SK-N-DZ (cell line): ENCODE data around the gene ANAPC10. TPM values are rescaled to one million over a fixed set of nuclear protein-coding genes. Genes with fewer than 3 reads are reported as not detected.
"Not testable (repeated sequence)": the region's sequence is repeated elsewhere in the genome, so short reads cannot be mapped to it uniquely, and the experiment has no call there.

ENCODE experiments used
- DNase-seq: peaks from one replicate; pipeline ENCODE4 v3.0.0-alpha.2; 2015; ENCODE audit warnings: low spot score
- polyA plus RNA-seq, 2 experiments: library from polyadenylated mRNA; depleted of rRNA; stranded (reverse); fragments of >200 nt; gene quantifications; 2 replicates each; pipeline ENCODE4 v1.2.3, GENCODE V29; 2014

ANAPC10 gene
- polyA plus RNA-seq (2014; cell fraction: cytosol; rRNA removed) = 33.9 and 38.9 TPM in 2 replicates
- 28.0 and 35.9 TPM in 2 replicates for polyA plus RNA-seq (2014; cell fraction: nucleus; rRNA removed)

DNA sequence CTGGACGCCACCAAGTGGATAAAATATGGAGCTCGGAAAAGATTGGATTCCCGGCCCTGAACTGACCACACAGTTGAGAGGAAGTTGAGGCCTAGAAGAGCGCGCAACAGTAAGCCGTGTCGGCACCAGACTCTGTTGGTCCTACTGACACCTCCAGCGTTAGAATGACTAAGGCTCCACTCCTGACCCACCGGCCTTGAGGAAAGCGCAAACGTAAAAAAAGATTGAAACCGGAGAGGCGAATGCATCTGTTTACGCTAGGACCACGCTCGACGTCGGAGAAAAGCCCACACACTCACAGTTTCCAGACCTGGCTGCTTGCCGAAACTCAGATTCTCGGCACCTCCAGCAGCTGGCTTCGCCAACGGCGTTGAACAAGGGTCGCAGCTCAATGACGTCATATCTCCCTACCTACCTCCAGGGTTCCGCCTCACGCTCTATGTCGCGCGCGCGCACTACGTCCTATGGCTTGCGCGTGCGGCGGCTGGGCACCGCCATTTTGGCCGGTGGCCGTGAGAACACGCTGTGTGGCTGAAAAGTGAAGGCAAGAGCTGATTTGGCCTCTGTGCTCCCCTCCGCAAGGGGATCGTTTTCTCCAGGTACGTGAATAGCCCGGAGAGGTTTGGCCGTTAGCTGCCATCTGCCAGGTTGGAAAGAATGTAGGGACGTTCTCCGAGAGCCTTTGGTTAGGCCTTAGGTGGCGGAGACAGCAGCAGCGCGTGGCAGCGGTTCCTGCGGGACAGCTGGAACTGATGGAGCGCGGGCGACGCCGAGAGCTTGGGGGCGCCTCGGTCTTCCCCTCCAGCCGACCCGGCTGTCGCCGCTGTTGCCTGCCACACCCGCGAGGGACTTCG is at the start of gene ANAPC10, which contains the start of gene ABCE1:
Gene ANAPC10, minus strand, starts transcription at position 376 of the 854 bp plus-strand sequence. CDS start 2,097 bp downstream, outside the sequence.
Gene ABCE1, plus strand, starts transcription at position 491 of the 854 bp plus-strand sequence. CDS start 6,102 bp downstream, outside the sequence.
- DNase-seq = peak; percentile 95

- DNase-seq = not testable (repeated sequence)
Observed at GRCh38 chr4:145136219-145136618, 38.2 kb upstream of the ANAPC10 start.

- DNase-seq = no peak
Observed at GRCh38 chr4:145132511-145133098, 34.6 kb upstream of the ANAPC10 start.

DNA sequence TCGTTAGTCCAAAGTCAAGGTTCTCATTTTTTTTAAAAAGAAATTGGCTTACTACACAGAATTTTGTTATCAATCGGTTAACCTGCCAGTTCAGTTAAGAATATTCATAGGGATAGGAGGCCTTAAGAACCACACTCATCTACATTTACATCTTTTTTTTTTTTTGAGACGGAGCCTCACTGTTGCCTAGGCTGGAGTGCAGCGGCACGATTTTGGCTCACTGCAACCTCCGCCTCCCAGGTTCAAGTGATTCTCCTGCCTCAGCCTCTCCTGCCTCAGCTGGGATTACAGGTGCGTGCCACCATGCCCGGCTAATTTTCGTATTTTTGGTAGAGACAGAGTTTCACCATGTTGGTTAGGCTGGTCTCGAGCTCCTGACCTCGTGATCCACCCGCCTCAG is 33.9 kb upstream of the ANAPC10 start:
- DNase-seq = no peak

DNA sequence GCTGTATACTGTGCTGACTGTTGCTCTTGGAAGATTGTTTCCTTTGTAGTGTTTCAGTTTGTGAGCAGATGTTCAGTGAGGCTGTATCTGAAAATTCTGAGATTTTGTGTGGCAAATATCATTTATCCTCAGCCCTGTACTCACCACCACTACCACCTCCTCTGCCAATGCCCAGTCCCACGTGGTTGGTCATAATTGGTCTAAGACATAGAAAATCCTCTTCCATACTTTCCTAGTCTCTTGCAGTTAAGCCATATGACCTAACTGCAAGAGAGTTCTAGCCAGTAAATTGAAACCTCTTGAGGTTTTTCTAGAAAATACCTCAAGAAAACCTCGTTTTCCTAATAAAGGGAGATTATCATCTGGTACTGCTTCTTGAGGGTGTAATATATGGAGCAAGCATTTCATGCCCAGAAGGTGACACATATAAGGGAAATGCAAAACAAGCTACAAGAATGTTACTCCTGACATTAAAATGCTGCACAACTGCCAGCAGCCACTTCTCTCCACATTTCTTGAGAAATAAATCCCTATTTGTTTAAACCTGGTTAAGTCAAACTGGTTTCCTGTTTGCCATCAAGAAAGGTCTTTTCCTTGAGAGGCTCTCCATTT is 32.9 kb upstream of the ANAPC10 start:
- DNase-seq = no peak

GRCh38 chr4:145130130-145130529 is 32.1 kb upstream of the ANAPC10 start:
- DNase-seq = no peak

DNA sequence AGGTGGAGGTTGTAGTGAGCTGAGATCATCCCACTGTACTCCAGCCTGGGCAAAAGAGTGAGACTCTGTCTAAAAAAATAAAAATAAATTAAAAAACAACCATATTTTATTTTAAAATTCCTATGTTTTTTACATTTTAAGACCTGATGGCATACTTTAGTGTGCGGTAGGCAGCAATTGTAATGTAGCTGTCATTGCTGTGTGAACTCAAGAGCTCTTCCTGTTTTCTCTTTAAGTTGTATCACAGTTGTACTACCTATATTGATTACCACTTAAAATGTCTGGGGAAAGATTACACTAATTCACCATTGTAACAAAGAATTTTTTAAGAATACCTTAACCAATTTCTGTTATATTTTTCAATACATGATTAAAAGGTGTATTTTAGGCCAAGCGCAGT is 27.4 kb upstream of the ANAPC10 start:
- DNase-seq = no peak

DNA sequence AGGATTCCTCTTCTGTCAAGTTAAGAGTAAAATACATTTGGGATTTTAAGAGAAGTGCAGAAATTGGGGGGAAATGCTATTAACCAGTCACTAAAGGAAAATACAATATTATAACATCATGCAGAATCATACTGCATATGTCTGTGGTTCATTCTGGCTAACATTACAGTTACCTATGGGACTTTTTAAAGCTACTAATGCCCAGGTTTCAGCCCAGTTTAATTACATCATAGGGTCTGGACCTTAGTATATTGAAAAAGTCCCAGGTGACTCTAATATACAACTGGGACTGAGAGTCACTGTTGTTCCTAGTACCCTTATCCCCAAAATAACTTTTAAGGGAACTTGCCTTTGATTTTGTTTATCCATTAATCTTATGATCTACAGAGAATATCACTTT is 10.1 kb upstream of the ANAPC10 start:
- no peak for DNase-seq

GRCh38 chr4:145107126-145107525 is 9.1 kb upstream of the ANAPC10 start:
- DNase-seq = no peak

DNA sequence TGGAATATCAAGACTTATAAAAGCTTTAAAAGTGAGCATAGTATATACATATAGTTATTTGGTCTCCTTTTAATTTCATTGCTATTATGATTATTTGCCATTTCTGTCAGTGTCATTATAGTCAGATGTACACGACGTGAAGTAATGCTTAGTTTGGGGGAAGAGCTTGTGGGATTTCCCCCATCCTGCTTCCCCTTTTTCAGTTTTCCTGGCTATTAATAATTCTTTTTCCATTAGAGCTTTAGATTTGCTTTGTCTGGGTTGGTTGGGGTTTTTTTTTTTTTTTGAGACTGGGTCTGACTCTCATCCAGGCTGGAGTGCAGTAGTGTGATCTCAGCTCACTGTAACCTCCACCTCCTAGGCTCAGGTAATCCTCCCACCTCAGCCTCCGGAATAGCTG is 5.5 kb upstream of the ANAPC10 start:
- DNase-seq = no peak

GRCh38 chr4:145102619-145103018 is 4.6 kb upstream of the ANAPC10 start:
- DNase-seq = no peak

DNA sequence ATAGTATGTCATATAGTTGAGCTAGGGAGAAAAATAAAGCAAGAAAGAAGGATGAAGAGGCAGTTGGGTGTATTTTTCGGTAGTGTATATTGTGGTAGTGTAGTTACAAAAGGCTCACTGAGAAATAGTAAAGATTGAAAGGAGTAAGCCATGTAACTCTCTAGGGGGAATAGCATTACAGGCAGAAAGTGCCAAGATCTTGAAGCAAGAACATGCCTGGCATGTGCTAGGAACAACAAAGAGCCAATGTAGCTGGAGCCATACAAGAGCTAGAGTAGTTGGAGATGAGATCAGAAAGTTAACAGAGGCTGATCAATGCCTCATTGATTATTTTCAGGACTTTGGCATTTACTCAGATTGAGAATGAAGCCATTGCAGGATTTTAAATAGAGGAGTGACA is 3.1 kb upstream of the ANAPC10 start:
- DNase-seq = no peak

DNA sequence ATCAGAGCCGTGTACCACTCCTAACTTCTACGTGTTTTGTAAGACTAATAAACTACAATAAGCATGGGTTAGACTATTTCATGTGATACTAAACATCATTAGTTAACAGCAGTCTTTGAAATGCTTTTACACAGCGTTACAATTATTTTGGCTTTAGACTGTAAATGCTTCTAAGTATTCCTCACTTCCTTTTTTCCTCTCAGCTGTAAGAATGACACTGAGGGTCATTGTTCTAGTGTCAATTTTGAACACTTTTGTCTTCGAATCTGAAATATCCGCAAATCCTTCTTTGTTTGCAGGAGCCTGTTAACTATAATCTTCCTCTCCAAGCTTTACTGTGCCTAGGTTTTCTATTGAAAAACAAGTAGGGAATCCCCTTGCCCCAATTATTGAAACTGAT is 1.7 kb upstream of the ANAPC10 start:
- DNase-seq = no peak

GRCh38 chr4:145098675-145099037 is 660 bp upstream of the ANAPC10 start:
- peak; percentile 29 for DNase-seq

DNA sequence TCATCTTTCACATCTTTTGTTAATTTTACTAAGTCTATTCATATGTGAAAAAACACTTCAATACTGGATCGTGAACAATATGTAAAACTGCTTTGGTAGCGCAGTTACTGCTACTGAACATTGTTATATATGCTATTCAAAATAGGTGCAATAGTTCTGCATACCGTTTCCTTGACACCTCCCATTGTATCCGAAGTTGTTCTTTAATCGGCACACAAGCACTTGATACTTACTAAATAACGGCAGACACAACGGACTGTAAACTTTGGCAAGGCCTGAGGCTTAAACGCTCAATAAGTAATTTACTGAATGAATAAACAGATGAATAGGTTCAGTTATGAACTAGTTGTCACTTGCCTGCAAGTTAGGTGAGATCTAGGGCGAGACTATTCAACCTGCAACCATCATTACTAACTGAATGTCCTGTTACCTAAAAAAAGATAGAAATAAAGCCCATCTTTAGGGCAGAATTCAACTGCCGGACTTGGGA is 620 bp downstream of the ANAPC10 start:
- no peak for DNase-seq

GRCh38 chr4:145093638-145094037 is 4.4 kb downstream of the ANAPC10 start:
- no peak for DNase-seq

DNA sequence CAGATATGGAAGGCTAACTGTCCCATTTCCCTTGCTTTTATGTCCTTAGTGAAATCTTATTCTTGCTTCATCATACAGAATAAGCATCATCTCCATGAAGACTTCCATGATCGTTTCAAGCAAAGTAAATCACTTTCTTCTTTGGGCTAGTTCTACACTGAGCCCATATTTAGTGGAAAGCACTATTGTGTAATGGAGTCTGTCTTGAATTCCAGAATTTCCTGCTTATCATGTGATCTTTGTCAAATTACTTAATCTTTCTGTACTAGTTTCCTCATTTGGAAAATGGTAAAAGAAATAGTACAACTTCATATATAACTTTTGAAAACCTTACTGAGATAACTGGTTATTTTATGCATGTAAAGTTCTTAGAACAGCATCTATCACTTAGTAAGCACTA is 7.6 kb downstream of the ANAPC10 start:
- DNase-seq = no peak

DNA sequence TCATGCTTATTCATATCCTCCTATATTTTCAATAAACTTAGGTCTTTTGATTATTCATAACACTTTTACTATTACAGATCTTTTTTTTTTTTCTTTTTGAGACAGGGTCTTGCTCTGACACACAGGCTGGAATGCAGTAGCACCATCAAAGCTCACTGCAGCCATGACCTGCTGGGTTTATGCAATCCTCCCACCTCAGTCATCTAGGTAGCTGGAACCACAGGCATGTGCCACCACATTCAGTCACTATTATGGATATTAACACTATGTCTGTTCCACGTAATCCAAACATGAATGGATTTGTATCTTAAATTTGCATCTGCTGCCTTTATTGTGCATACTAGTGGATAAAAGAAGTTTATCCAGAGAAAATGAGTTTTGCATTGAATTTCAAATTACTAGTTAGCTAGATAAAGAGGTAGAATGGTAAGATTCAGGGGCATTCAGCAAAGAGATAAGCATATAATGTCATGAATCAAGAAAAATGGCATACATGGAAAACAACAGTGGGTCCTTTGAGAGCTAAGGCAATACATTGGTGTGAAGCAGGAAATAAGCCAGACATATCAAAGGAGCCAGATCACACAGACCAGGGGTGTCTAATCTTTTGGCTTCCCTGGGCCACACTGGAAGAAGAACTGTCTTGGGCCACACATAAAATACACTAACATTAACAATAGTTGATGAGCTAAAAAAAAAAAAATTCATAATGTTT is 13.9 kb downstream of the ANAPC10 start:
- no peak for DNase-seq

- DNase-seq = no peak
Observed at GRCh38 chr4:145081756-145082155, 16.2 kb downstream of the ANAPC10 start.

GRCh38 chr4:145076469-145076855 is 21.5 kb downstream of the ANAPC10 start:
- no peak for DNase-seq

- DNase-seq = no peak
Observed at GRCh38 chr4:145075742-145076468, 22.1 kb downstream of the ANAPC10 start.
